Kidney (tissue), 14 donors: ENCODE results near the gene SLC9A6. TPM values are rescaled to one million over a fixed set of nuclear protein-coding genes. Genes with fewer than 3 reads are reported as not detected.

ENCODE experiments used
- DNase-seq, 5 donors: peaks; one replicate each; pipeline ENCODE4 v3.0.0-alpha.2; 2013 to 2020
- FAIRE-seq: peaks from 2 replicates; lab custom pipeline; 2012; peaks lifted over from hg19 to GRCh38; lab: Jason Lieb, UNC
- H3K27ac ChIP-seq, 2 donors: one replicate each; pipeline ENCODE4 v1.7.0; 2013; ENCODE audit warnings: low read depth in 2 of 2, low read length in 2 of 2, inconsistent platforms in 1 of 2
- H3K27me3 ChIP-seq: one replicate; pipeline ENCODE4 v1.7.1; 2013; ENCODE audit warnings: low read length, inconsistent platforms; ENCODE audit not compliant: control insufficient read depth, insufficient read depth
- H3K36me3 ChIP-seq, 3 donors: one replicate each; pipeline versions ENCODE4 v1.7.0 to v1.7.1; 2013; ENCODE audit warnings: low read length in 3 of 3, control low read depth in 1 of 3, inconsistent platforms in 1 of 3; ENCODE audit not compliant: insufficient read depth in 3 of 3, control insufficient read depth in 2 of 3
- H3K4me1 ChIP-seq, 3 donors: one replicate each; pipeline versions ENCODE4 v1.7.0 to v1.7.1; 2013; ENCODE audit warnings: low read length in 3 of 3, inconsistent platforms in 1 of 3, low read depth in 1 of 3; ENCODE audit not compliant: control insufficient read depth in 2 of 3, insufficient read depth in 2 of 3
- H3K4me3 ChIP-seq, 3 donors: one replicate each; pipeline versions ENCODE4 v1.7.0 to v1.8.1; 2013; ENCODE audit warnings: low read length in 3 of 3, control low read depth in 1 of 3, inconsistent platforms in 1 of 3
- H3K9ac ChIP-seq, 3 donors: one replicate each; pipeline versions ENCODE4 v1.7.0 to v1.7.1; 2013; ENCODE audit warnings: low read length in 3 of 3, control low read depth in 1 of 3, inconsistent platforms in 1 of 3
- H3K9me3 ChIP-seq, 3 donors: one replicate each; pipeline versions ENCODE4 v1.7.0 to v1.7.1; 2013; ENCODE audit warnings: low read length in 3 of 3, control low read depth in 1 of 3, inconsistent platforms in 1 of 3; ENCODE audit not compliant: control insufficient read depth in 2 of 3, insufficient read depth in 1 of 3
- intact Hi-C: fragments of 100-400 bp; cut with DNase I; formaldehyde crosslinking; loops from one replicate; pipeline ENCODE4 v1.11.1; 2022
- polyA plus RNA-seq: library from polyadenylated mRNA; stranded (reverse); fragments of 350-450 nt; fragmentation: Illumina TruSeq; extraction: RNeasy Lipid Tissue Mini Kit (QIAGEN cat#74804); gene quantifications from one replicate; pipeline ENCODE4 v1.2.3, GENCODE V29; 2014; ENCODE audit warnings: low read depth, low replicate concordance; ENCODE audit not compliant: insufficient read depth
- total RNA-seq: library from RNA; stranded (reverse); fragmentation: NEBNext Ultra II Directional; extraction: Animal tissue kit (Norgen Biotek cat#: 25700); gene quantifications from one replicate; pipeline ENCODE4 v1.2.1, GENCODE V29; 2021
- TF ChIP-seq, protein P1 (sequence below): IDR thresholded peaks from 3 replicates; pipeline ENCODE4 v1.5.1; 2012; ENCODE audit warnings: mild to moderate bottlenecking, moderate library complexity, borderline replicate concordance; ENCODE audit not compliant: insufficient read depth; ENCODE audit errors: extremely low read depth
- donor health status: control.
- donor health status: control.
- donor health status: control.
- donor health status: control.
- donor health status: control.
- donor health status: DM: yes; HTN: yes; CAD: no.
- donor health status: Normal renal cell carcinoma (clear cell type).

SLC9A6 gene
- total and polyA plus RNA-seq, 2 donors from 2014 or later: 7.2 to 14.1 TPM

DNA sequence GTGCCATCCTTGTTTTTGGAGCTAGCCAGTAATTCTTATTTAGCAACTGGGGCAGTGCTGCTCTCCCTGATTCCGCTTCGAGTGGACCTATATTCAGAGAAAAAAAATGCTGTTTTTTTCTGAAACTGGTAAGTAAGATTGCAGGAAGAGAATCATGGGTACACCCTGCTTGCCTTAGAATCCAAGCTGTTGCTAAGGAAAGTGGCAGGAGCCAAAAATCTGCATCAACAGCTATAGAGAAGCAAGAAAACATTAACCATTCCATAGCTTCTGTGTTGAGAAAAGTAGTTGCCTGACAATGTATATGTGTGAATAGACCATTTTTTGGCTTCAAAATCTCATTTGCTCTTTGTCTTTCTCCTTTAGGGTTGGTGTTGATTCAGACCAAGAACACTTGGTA lies 44.5 kb downstream of the SLC9A6 start:
- no peaks in the 10 kb centered on the region for H3K27me3 ChIP-seq
- H3K36me3 ChIP-seq: peaks cover 0 to 3% (median 0%) of the 10 kb centered on the region in 3 donors
- no peak overlapping the region for H3K4me3 ChIP-seq
- H3K27ac ChIP-seq: no peak overlapping the region
- no peak for DNase-seq
- TF ChIP-seq, protein P1, sequence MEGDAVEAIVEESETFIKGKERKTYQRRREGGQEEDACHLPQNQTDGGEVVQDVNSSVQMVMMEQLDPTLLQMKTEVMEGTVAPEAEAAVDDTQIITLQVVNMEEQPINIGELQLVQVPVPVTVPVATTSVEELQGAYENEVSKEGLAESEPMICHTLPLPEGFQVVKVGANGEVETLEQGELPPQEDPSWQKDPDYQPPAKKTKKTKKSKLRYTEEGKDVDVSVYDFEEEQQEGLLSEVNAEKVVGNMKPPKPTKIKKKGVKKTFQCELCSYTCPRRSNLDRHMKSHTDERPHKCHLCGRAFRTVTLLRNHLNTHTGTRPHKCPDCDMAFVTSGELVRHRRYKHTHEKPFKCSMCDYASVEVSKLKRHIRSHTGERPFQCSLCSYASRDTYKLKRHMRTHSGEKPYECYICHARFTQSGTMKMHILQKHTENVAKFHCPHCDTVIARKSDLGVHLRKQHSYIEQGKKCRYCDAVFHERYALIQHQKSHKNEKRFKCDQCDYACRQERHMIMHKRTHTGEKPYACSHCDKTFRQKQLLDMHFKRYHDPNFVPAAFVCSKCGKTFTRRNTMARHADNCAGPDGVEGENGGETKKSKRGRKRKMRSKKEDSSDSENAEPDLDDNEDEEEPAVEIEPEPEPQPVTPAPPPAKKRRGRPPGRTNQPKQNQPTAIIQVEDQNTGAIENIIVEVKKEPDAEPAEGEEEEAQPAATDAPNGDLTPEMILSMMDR: no peak
- FAIRE-seq: no peak
- no peaks in the 10 kb centered on the region for H3K9me3 ChIP-seq
- H3K9ac ChIP-seq: no peak overlapping the region
- H3K4me1 ChIP-seq: no peaks in the 10 kb centered on the region
- intact Hi-C loops: no loop called here

GRCh38 chrX:136030303-136031191 lies 45.3 kb downstream of the SLC9A6 start:
- Histone ChIP-seq H3K27me3 (no peaks in the 10 kb centered on the region), H3K36me3 (peaks cover 0 to 3% (median 0%) of the 10 kb centered on the region in 3 donors), H3K9ac (no peak overlapping the region), H3K27ac (no peak overlapping the region), H3K4me1 (no peaks in the 10 kb centered on the region), H3K9me3 (no peaks in the 10 kb centered on the region), H3K4me3 (no peak overlapping the region)
- FAIRE-seq: no peak
- intact Hi-C loops: no loop called here
- TF ChIP-seq, protein P1: no peak
- no peak for DNase-seq

DNA sequence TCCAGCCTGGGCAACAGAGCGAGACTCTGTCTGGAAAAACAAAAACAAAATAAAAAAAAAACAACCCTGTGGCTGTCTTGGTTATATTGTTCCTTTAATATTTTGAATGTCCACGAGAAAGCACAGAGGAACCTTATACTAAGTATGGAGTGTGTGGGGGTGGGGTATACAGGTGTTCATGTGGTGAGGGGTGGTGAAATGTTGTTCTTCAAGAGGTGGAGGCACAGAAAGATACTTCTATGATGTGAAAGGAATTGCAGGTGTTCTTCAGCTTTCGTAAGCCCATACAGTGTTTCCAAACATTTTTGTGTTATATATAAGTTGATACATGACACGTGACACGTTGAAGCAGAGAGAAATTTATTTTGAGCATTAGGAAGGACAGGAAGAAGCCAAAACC lies 46.4 kb downstream of the SLC9A6 start:
- DNase-seq: no peak
- H3K27me3 ChIP-seq: no peaks in the 10 kb centered on the region
- intact Hi-C loops: no loop called here
- TF ChIP-seq, protein P1: no peak
- no peak overlapping the region for H3K27ac ChIP-seq
- no peak overlapping the region for H3K4me3 ChIP-seq
- H3K36me3 ChIP-seq: peaks cover 0 to 3% (median 0%) of the 10 kb centered on the region in 3 donors
- H3K9me3 ChIP-seq: no peaks in the 10 kb centered on the region
- H3K9ac ChIP-seq: no peak overlapping the region
- no peaks in the 10 kb centered on the region for H3K4me1 ChIP-seq
- FAIRE-seq: no peak
